GM12878 (cell line): Measurements from ENCODE around the gene CCNL2. TPM values are rescaled to one million over a fixed set of nuclear protein-coding genes. Genes with fewer than 3 reads are reported as not detected.

ENCODE experiments used
- ATAC-seq: fragments of 200-7000 bp; cut with Tn5 transposase; 3 replicates; pipeline ENCODE4 v1.9.1; 2020; ENCODE audit warnings: mild to moderate bottlenecking, moderate library complexity
- BruUV-seq: library from RNA; stranded (reverse); fragments of 400-500 nt; replicated peaks from 2 replicates; lab custom pipeline; 2021; lab: Mats Ljungman, UMichigan
- CTCF ChIA-PET: fragments of 300-600 bp; sonication (Branson Sonifier 250); formaldehyde crosslinking; extraction: SDS; loops from one replicate; lab custom pipeline; 2021; ENCODE audit warnings: inconsistent platforms; lab: Yijun Ruan, JAX
- POLR2A ChIA-PET: fragments of 350-600 bp; formaldehyde crosslinking; extraction: SDS; loops from one replicate; lab custom pipeline; 2021; ENCODE audit warnings: inconsistent platforms; lab: Charles Lee
- RAD21 ChIA-PET: fragments of 300-600 bp; sonication (Branson Sonifier 250); formaldehyde crosslinking; loops from one replicate; lab custom pipeline; 2023; ENCODE audit warnings: antibody characterized with exemption; ENCODE audit not compliant: unreplicated experiment; lab: Charles Lee
- SMC1A ChIA-PET: fragments of 300-600 bp; sonication (Branson Sonifier 250); formaldehyde crosslinking; loops from one replicate; lab custom pipeline; 2023; ENCODE audit not compliant: unreplicated experiment, uncharacterized antibody; lab: Charles Lee
- DNase-seq: peaks from one replicate; pipeline ENCODE4 v3.0.0-alpha.2; 2011; ENCODE audit warnings: low read depth, low spot score
- FAIRE-seq: peaks from 3 replicates; lab custom pipeline; 2011; peaks lifted over from hg19 to GRCh38; lab: Jason Lieb, UNC
- H2AFZ ChIP-seq: 2 replicates; pipeline ENCODE4 v1.6.0; 2011; ENCODE audit warnings: low read depth, low read length, control low read depth; ENCODE audit not compliant: control insufficient read depth
- H3K27ac ChIP-seq: 2 replicates; pipeline ENCODE4 v1.5.1; 2011; ENCODE audit warnings: control low read depth; ENCODE audit not compliant: control insufficient read depth, insufficient read depth
- H3K27me3 ChIP-seq, 2 experiments: replicated peaks in 1 of 2; 2 replicates each; pipeline versions ENCODE4 v1.6.0 to v1.6.1; 2011; ENCODE audit warnings: low read length in 1 of 2; ENCODE audit not compliant: control insufficient read depth in 2 of 2, insufficient read depth in 2 of 2
- H3K36me3 ChIP-seq, 2 experiments: 2 replicates each; pipeline ENCODE4 v1.5.1; 2011; ENCODE audit warnings: low read length in 1 of 2; ENCODE audit not compliant: control insufficient read depth in 2 of 2, insufficient read depth in 2 of 2
- H3K4me1 ChIP-seq: 2 replicates; pipeline ENCODE4 v1.6.1; 2011; ENCODE audit warnings: mild to moderate bottlenecking, low read length, moderate library complexity, mixed read lengths; ENCODE audit not compliant: control insufficient read depth, insufficient read depth
- H3K4me2 ChIP-seq: 2 replicates; pipeline ENCODE4 v1.6.0; 2011; ENCODE audit warnings: control low read depth; ENCODE audit not compliant: control insufficient read depth, insufficient read depth
- H3K4me3 ChIP-seq: fragments of 200-600 bp; sonication (generic); 2 replicates; pipeline ENCODE4 v1.5.1; 2016
- H3K79me2 ChIP-seq: 2 replicates; pipeline ENCODE4 v1.6.0; 2011; ENCODE audit warnings: low read length; ENCODE audit not compliant: control insufficient read depth, insufficient read depth
- H3K9ac ChIP-seq: 2 replicates; pipeline ENCODE4 v1.8.0; 2011; ENCODE audit warnings: low read length, control low read depth, mixed read lengths; ENCODE audit not compliant: control insufficient read depth, insufficient read depth
- H3K9me3 ChIP-seq: replicated peaks from 3 replicates; pipeline ENCODE4 v1.5.1; 2011; ENCODE audit warnings: mild to moderate bottlenecking, low read length; ENCODE audit not compliant: control insufficient read depth, insufficient read depth
- H4K20me1 ChIP-seq: 2 replicates; pipeline ENCODE4 v1.6.0; 2011; ENCODE audit not compliant: control insufficient read depth, insufficient read depth
- ATF3 ChIP-seq: IDR thresholded peaks from 2 replicates; pipeline ENCODE4 v1.6.1; 2011; ENCODE audit warnings: low read depth, mild to moderate bottlenecking, low read length, moderate library complexity, borderline replicate concordance; ENCODE audit errors: extremely low read depth
- BCL11A ChIP-seq: IDR thresholded peaks from 2 replicates; pipeline ENCODE4 v1.6.1; 2011; ENCODE audit warnings: low read depth, low read length
- STAT1 ChIP-seq: fragments of 450-650 bp; conservative IDR thresholded peaks from 2 replicates; pipeline ENCODE4 v1.6.1; 2014; ENCODE audit warnings: antibody characterized with exemption, mild to moderate bottlenecking
- SUPT20H ChIP-seq: IDR thresholded peaks from 2 replicates; pipeline ENCODE4 v1.6.1; 2011; ENCODE audit warnings: low read depth, mild to moderate bottlenecking, low read length, moderate library complexity, borderline replicate concordance; ENCODE audit not compliant: control insufficient read depth
- TARDBP ChIP-seq: IDR thresholded peaks from 2 replicates; pipeline ENCODE4 v1.6.1; 2016; ENCODE audit warnings: borderline replicate concordance
- WGBS: methylation state at CpG from one replicate; pipeline ENCODE4 v1.1.6; 2016; ENCODE audit warnings: low lambda C conversion rate; ENCODE audit not compliant: insufficient replicate concordance, insufficient coverage; ENCODE audit errors: missing lambda C conversion rate; 5-methylcytosine and 5-hydroxymethylcytosine counted together
- in situ Hi-C: fragments of 300-500 bp; cut with MboI; formaldehyde crosslinking; loops from 9 replicates; pipeline ENCODE4 v1.14.3; 2018; ENCODE audit warnings: mixed read lengths
- intact Hi-C: fragments of 100-400 bp; cut with micrococcal nuclease; formaldehyde crosslinking; loops from one replicate; pipeline ENCODE4 v1.14.2; 2022; ENCODE audit not compliant: unreplicated experiment
- polyA plus RNA-seq, 11 experiments: library from polyadenylated mRNA; depleted of rRNA in 4 of 11; unstranded in 6 of 11; stranded (reverse) in 5 of 11; fragments of >200 nt; fragmentation: Nextera tagmentation in 4 of 11; fragmentation: Illumina TruSeq in 1 of 11; extraction: Ambion mirVana in 4 of 11; extraction: Trizol in 1 of 11; gene quantifications; 1 replicate in 1 of 11; 2 replicates in 10 of 11; pipeline versions ENCODE4 v1.2.1 to v1.2.3, GENCODE V29; 2011 to 2016; ENCODE audit warnings: inconsistent platforms in 2 of 11, missing spikeins in 2 of 11, low read depth in 1 of 11
- total RNA-seq, 4 experiments: library from RNA; depleted of rRNA in 3 of 4; stranded (reverse); fragments of >200 nt in 3 of 4; fragmentation: Illumina TruSeq in 1 of 4; extraction: Trizol in 1 of 4; gene quantifications; 2 replicates each; pipeline versions ENCODE4 v1.2.1 to v1.2.3, GENCODE V29; 2013 to 2021
- TF ChIP-seq, protein P1 (sequence below): fragments of 450-650 bp; IDR thresholded peaks from 2 replicates; pipeline ENCODE4 v1.6.1; 2017; ENCODE audit warnings: borderline replicate concordance

Gene CCNL2
- total and polyA plus RNA-seq, 10 of the 15 experiments (the other 5 are each of a cell fraction or from before 2014, with no cell fraction given), result 2.1 to 143 (median 101) TPM

DNA sequence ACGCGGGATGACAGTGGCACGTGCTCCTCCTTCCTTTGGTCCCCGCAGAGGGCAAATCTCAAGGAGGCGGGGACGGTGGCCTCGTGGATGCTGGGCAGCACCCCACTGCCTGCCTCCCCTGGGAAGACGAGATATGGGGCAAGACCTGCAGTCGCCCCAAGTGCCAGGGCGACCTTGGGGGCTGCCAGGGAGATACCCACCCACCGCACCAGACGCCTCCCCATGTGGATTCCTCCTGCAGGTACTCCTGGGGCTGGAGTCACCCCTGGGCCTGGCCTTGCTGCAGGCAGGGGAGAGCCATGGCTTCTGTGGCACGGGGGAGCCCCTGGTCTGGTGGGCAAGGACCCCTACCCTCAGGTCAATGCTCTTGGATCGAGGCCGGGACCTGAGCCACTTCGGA lies 18.3 kb downstream of the CCNL2 start (continued):
- TF ChIP-seq BCL11A, result no peak
- no peak for TF ChIP-seq STAT1
- TF ChIP-seq SUPT20H, result no peak
- TF ChIP-seq, protein P1, sequence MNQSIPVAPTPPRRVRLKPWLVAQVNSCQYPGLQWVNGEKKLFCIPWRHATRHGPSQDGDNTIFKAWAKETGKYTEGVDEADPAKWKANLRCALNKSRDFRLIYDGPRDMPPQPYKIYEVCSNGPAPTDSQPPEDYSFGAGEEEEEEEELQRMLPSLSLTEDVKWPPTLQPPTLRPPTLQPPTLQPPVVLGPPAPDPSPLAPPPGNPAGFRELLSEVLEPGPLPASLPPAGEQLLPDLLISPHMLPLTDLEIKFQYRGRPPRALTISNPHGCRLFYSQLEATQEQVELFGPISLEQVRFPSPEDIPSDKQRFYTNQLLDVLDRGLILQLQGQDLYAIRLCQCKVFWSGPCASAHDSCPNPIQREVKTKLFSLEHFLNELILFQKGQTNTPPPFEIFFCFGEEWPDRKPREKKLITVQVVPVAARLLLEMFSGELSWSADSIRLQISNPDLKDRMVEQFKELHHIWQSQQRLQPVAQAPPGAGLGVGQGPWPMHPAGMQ, result no peak
- TF ChIP-seq TARDBP, result no peak
- no peak for TF ChIP-seq ATF3

DNA sequence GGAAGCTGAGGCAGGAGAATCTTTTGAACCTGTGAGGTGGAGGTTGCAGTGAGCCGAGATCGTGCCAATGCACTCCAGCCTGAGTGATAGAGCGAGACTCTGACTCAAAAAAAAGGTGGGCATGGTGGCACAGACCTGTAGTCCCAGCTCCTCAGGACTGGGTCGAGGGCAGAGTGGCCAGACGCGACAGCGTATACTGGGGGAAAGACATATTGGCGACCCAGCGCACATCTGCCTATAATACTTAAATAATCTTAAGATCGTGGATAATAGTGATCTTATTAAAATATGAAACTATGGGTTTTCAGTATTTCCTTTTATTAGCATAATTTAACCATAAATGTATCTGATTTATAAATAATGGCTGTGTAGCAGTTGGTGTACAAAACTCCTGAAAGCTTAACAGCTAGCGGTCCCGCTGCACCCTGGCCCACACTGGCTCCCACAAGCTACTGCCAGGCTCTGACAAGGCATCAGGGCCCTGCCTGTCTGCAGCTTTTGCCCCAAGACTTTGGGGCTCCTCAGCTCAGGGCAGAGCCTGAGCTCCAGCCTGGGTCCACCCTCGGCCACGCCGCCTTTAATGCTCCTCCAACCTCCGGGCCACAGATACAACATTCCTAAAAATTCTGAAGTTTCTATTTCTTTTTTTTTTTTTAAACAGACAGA lies 21.5 kb downstream of the CCNL2 start:
- in situ Hi-C loops (no loop called here), intact Hi-C loops (loop anchor here (10.0 kb wide), 1 partner anchor 127 kb away; no protein-coding TSS in a partner anchor)
- BruUV-seq, result no TSS peak
- RAD21 ChIA-PET, result interaction anchor here (0.6 kb wide), 1 partner anchor 527 kb away, joined by 3 read pairs; no protein-coding TSS in a partner anchor
- Histone ChIP-seq H3K36me3 (peaks cover 3 to 11% of the 10 kb centered on the region in 2 experiments; a peak in 3 of 4 replicates), H3K27me3 (no peaks in the 10 kb centered on the region), H2AFZ (no peak overlapping the region), H3K79me2 (peaks cover 26% of the 10 kb centered on the region), H3K27ac (no peak overlapping the region), H4K20me1 (no peaks in the 10 kb centered on the region), H3K4me3 (no peak overlapping the region), H3K9ac (no peak overlapping the region), H3K9me3 (no peaks in the 10 kb centered on the region), H3K4me1 (peaks cover 12% of the 10 kb centered on the region), H3K4me2 (no peak overlapping the region)
- POLR2A ChIA-PET, result interaction anchor here (1.9 kb wide), 1 partner anchor 11 kb away, joined by 8 read pairs; no protein-coding TSS in a partner anchor
- no peak for TF ChIP-seq TARDBP
- ATAC-seq, result no peak
- no peak for DNase-seq
- CTCF ChIA-PET, result interaction anchor here (0.6 to 1.0 kb wide), 5 partner anchors 10 to 63 kb away, joined by 3 read pairs; no protein-coding TSS in a partner anchor
- FAIRE-seq, result no peak
- SMC1A ChIA-PET, result no interaction called here
- WGBS, result 97% methylated on average over 16 of the region's 16 CpGs
